DMS53 (cell line): ENCODE data around the gene DNASE1L1.

Experiments
- DNase-seq: peaks from one replicate; lab custom pipeline; 2025; lab: John Stamatoyannopoulos, UW

DNASE1L1 gene

GRCh38 chrX:154367474-154368308 lies 41.4 kb downstream of the DNASE1L1 start:
- no peak for DNase-seq

GRCh38 chrX:154366666-154367055 lies 42.4 kb downstream of the DNASE1L1 start:
- DNase-seq = no peak

- DNase-seq = no peak
These were observed 42.9 kb downstream of the DNASE1L1 start for GRCh38 chrX:154365997-154366665.

- no peak for DNase-seq
These were observed 43.9 kb downstream of the DNASE1L1 start for GRCh38 chrX:154365052-154365600.

- DNase-seq = no peak
These were observed 45.2 kb downstream of the DNASE1L1 start for GRCh38 chrX:154363706-154364439.

- no peak for DNase-seq
These were observed 46.8 kb downstream of the DNASE1L1 start for GRCh38 chrX:154362085-154362742.

- no peak for DNase-seq
These were observed 48.8 kb downstream of the DNASE1L1 start for GRCh38 chrX:154360155-154360713.

- no peak for DNase-seq
These were observed 49.5 kb downstream of the DNASE1L1 start for GRCh38 chrX:154359362-154360154.

- DNase-seq = no peak
These were observed 50.2 kb downstream of the DNASE1L1 start for GRCh38 chrX:154358829-154359228.

GRCh38 chrX:154358011-154358410 lies 51.0 kb downstream of the DNASE1L1 start:
- no peak for DNase-seq

GRCh38 chrX:154357205-154357604 lies 51.8 kb downstream of the DNASE1L1 start:
- DNase-seq = no peak

- no peak for DNase-seq
These were observed 52.5 kb downstream of the DNASE1L1 start for GRCh38 chrX:154356596-154356995.

GRCh38 chrX:154355776-154356140 lies 53.3 kb downstream of the DNASE1L1 start:
- DNase-seq = no peak

GRCh38 chrX:154355094-154355775 lies 53.8 kb downstream of the DNASE1L1 start:
- no peak for DNase-seq

- DNase-seq = no peak
These were observed 54.5 kb downstream of the DNASE1L1 start for GRCh38 chrX:154354516-154354915.

GRCh38 chrX:154354013-154354412 lies 55.0 kb downstream of the DNASE1L1 start:
- DNase-seq = no peak

- DNase-seq = no peak
These were observed 55.7 kb downstream of the DNASE1L1 start for GRCh38 chrX:154353172-154353843.

GRCh38 chrX:154352466-154352865 lies 56.6 kb downstream of the DNASE1L1 start:
- no peak for DNase-seq

GRCh38 chrX:154352012-154352401 lies 57.0 kb downstream of the DNASE1L1 start:
- DNase-seq = no peak
